Measurements from ENCODE around the gene PTP4A1.

DNA sequence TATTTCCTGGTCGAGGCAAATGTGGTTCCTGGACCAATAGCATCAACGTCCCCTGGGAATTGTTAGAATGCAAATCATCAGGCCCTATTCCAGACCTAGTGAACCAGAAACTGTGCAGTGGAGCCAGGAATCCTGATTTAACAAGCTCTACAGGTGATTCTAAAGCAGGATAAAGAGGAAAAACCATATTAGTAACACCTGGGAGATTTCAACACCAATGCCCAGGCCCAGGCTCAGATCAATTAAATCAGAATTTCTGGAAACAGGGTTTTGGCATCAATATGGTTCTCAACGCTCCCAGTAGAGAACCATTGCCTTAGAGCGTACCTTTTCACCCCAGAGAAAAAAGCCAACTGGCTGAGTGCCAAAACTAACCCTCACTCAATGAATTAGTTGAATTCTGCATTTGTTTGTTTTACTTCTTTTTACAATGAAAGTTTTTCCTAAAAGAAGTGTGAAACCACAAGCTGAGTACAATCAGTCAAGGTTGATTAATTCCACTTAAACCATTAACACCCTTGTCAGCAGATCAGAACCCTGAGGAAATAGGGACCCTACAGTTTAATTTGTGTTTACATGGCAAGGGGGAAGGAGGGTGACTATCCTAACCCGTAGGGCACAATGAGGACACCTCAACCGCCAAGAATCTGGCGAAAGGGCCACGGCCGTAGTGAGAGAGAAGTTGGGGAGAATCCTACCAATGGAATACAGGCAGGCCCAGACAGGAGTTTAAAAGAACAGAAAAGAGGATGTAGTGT is 34.9 kb upstream of the PTP4A1 start:
- TF ChIP-seq, protein P1, sequence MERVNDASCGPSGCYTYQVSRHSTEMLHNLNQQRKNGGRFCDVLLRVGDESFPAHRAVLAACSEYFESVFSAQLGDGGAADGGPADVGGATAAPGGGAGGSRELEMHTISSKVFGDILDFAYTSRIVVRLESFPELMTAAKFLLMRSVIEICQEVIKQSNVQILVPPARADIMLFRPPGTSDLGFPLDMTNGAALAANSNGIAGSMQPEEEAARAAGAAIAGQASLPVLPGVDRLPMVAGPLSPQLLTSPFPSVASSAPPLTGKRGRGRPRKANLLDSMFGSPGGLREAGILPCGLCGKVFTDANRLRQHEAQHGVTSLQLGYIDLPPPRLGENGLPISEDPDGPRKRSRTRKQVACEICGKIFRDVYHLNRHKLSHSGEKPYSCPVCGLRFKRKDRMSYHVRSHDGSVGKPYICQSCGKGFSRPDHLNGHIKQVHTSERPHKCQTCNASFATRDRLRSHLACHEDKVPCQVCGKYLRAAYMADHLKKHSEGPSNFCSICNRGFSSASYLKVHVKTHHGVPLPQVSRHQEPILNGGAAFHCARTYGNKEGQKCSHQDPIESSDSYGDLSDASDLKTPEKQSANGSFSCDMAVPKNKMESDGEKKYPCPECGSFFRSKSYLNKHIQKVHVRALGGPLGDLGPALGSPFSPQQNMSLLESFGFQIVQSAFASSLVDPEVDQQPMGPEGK (CRISPR knock-in tag; IDR thresholded peaks at IDR 0.05; ENCODE audit: borderline replicate concordance): no peak
- TF ChIP-seq, protein P2, sequence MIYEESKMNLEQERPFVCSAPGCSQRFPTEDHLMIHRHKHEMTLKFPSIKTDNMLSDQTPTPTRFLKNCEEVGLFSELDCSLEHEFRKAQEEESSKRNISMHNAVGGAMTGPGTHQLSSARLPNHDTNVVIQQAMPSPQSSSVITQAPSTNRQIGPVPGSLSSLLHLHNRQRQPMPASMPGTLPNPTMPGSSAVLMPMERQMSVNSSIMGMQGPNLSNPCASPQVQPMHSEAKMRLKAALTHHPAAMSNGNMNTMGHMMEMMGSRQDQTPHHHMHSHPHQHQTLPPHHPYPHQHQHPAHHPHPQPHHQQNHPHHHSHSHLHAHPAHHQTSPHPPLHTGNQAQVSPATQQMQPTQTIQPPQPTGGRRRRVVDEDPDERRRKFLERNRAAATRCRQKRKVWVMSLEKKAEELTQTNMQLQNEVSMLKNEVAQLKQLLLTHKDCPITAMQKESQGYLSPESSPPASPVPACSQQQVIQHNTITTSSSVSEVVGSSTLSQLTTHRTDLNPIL (CRISPR knock-in tag; IDR thresholded peaks at IDR 0.05; ENCODE audit: low read depth): no peak
- no peak for TF ChIP-seq CSDC2 (CRISPR knock-in tag; IDR thresholded peaks at IDR 0.05)

Measured in SK-N-SH treated with all-trans-retinoic acid at 6 μM for 48 hours (cell line).